ENCODE measurements around the gene SMC6. TPM values are rescaled to one million over a fixed set of nuclear protein-coding genes. Genes with fewer than 3 reads are reported as not detected.

SMC6 gene
- total RNA-seq, 1 donor from 2014 or later: 33.6 TPM

GRCh38 chr2:17791121-17791816 lies 37.7 kb upstream of the SMC6 start:
- H3K27ac Mint-ChIP-seq (ENCODE audit: unreplicated experiment): no peak overlapping the region
- H3K4me1 Mint-ChIP-seq: peaks cover 5% of the 10 kb centered on the region
- DNase-seq (ENCODE audit: low read depth, low spot score): no peak
- no peak overlapping the region for H3K4me3 Mint-ChIP-seq
- no peaks in the 10 kb centered on the region for H3K9me3 Mint-ChIP-seq
- no peaks in the 10 kb centered on the region for H3K27me3 Mint-ChIP-seq (ENCODE audit: low read depth)
- no peak for TF ChIP-seq CTCF (conservative IDR thresholded peaks at IDR 0.05)
- H3K36me3 Mint-ChIP-seq (ENCODE audit: low read depth): no peaks in the 10 kb centered on the region

GRCh38 chr2:17790536-17790935 lies 36.9 kb upstream of the SMC6 start:
- Mint-ChIP-seq H3K36me3 (ENCODE audit: low read depth) (no peaks in the 10 kb centered on the region), H3K27me3 (ENCODE audit: low read depth) (no peaks in the 10 kb centered on the region), H3K4me3 (no peak overlapping the region), H3K4me1 (peaks cover 5% of the 10 kb centered on the region), H3K9me3 (no peaks in the 10 kb centered on the region), H3K27ac (ENCODE audit: unreplicated experiment) (no peak overlapping the region)
- TF ChIP-seq CTCF (conservative IDR thresholded peaks at IDR 0.05): no peak
- DNase-seq (ENCODE audit: low read depth, low spot score): no peak

GRCh38 chr2:17788773-17789172 lies 35.2 kb upstream of the SMC6 start:
- no peak for DNase-seq (ENCODE audit: low read depth, low spot score)
- Mint-ChIP-seq H3K36me3 (ENCODE audit: low read depth) (peaks cover 3% of the 10 kb centered on the region), H3K27me3 (ENCODE audit: low read depth) (no peaks in the 10 kb centered on the region), H3K4me3 (no peak overlapping the region), H3K4me1 (peaks cover 5% of the 10 kb centered on the region), H3K27ac (ENCODE audit: unreplicated experiment) (no peak overlapping the region), H3K9me3 (no peaks in the 10 kb centered on the region)
- TF ChIP-seq CTCF (conservative IDR thresholded peaks at IDR 0.05): no peak

GRCh38 chr2:17786727-17787126 lies 33.1 kb upstream of the SMC6 start:
- no peak for DNase-seq (ENCODE audit: low read depth, low spot score)
- H3K27me3 Mint-ChIP-seq (ENCODE audit: low read depth): no peaks in the 10 kb centered on the region

GRCh38 chr2:17781482-17781881 lies 27.9 kb upstream of the SMC6 start:
- DNase-seq (ENCODE audit: low read depth, low spot score): no peak
- H3K4me1 Mint-ChIP-seq: peaks cover 6% of the 10 kb centered on the region
- H3K9me3 Mint-ChIP-seq: no peaks in the 10 kb centered on the region
- TF ChIP-seq CTCF (conservative IDR thresholded peaks at IDR 0.05): no peak
- peaks cover 20% of the 10 kb centered on the region for H3K36me3 Mint-ChIP-seq (ENCODE audit: low read depth)
- no peak overlapping the region for H3K27ac Mint-ChIP-seq (ENCODE audit: unreplicated experiment)
- H3K4me3 Mint-ChIP-seq: no peak overlapping the region
- H3K27me3 Mint-ChIP-seq (ENCODE audit: low read depth): no peaks in the 10 kb centered on the region

More at GRCh38 chr2:17786727-17787126, 33.1 kb upstream of the SMC6 start:
- TF ChIP-seq CTCF (conservative IDR thresholded peaks at IDR 0.05): no peak
- Mint-ChIP-seq H3K9me3 (no peaks in the 10 kb centered on the region), H3K4me3 (no peak overlapping the region), H3K27ac (ENCODE audit: unreplicated experiment) (no peak overlapping the region), H3K36me3 (ENCODE audit: low read depth) (peaks cover 13% of the 10 kb centered on the region), H3K4me1 (peaks cover 5% of the 10 kb centered on the region)
